VCaP (cell line): ENCODE data around the gene CTNND1.

ENCODE experiments used
- H3K27ac ChIP-seq: fragments of 450-650 bp; 2 replicates; pipeline ENCODE4 v1.5.1; 2017
- CTCF ChIP-seq: fragments of 450-650 bp; conservative IDR thresholded peaks from 2 replicates; pipeline ENCODE4 v1.5.1; 2017; ENCODE audit warnings: mild to moderate bottlenecking, moderate library complexity

The CTNND1 gene

DNA sequence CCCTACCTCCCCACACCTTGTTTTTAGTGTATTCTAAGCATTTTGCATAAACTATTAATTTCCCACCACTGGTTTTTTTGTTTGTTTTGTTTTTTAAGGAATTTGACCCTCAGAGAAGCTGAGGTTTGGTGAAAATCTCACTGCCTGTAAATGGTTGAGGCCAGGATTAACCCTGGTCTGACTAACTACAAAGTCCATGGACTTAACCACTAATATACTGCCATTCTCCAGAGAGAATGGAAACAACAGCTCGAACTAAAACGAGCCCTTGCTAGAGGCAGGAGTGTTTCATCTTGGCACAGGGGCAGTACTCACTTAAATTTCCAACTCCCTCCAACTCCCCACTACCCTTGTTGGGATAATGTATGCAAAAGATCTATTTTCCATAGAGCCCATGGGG, 3.0 kb downstream of the CTNND1 start:
- peak overlapping the region; percentile 94 for H3K27ac ChIP-seq
- TF ChIP-seq CTCF = no peak

GRCh38 chr11:57764972-57765371, 3.4 kb downstream of the CTNND1 start:
- peak overlapping the region; percentile 94 for H3K27ac ChIP-seq
- TF ChIP-seq CTCF = no peak

GRCh38 chr11:57770793-57771192, 9.2 kb downstream of the CTNND1 start:
- no peak for TF ChIP-seq CTCF
- H3K27ac ChIP-seq = no peak overlapping the region

DNA sequence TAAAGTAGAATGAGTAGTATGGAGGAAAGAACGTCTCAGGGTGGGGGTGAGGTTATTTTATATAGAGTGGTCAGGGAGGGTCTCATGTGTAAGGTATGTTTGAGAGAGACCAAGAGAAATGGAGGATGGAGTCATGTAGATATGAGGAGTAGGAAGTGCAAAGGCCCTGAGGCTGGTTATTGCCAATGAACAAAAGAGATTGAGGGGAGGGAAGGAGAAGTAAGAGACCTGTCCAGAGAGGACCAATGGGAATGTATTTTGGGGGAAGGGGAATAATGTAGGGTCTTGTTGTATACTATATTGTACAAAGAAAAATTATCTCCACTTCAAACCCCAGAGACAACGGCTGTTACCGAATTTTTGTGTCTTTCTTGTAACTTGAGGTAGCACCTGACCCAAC, 9.8 kb downstream of the CTNND1 start:
- no peak overlapping the region; the same call in 1 of the 2 replicates for H3K27ac ChIP-seq
- TF ChIP-seq CTCF = no peak

DNA sequence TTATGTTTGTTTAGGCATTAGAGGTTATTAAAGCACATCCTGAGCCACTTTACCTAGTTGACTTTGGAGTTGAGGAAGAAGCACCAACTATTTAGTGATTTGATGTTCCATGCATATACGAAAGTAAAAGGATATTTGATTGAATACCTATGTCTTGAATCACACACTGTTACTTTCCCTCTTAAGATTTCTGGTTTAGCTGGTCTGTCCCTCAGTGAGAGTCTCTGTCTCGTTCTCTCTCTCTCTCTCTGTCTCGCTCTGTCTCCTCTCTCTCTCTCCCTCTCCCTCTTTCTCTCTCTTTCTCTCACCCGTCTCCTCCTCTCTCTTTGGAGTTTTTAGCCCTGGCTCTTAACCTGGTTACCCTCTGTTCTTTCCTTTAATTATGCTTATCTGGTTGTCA, 11.0 kb downstream of the CTNND1 start:
- TF ChIP-seq CTCF = no peak
- peak overlapping the region; percentile 34 for H3K27ac ChIP-seq

GRCh38 chr11:57773026-57773598, 11.5 kb downstream of the CTNND1 start:
- no peak overlapping the region for H3K27ac ChIP-seq
- no peak for TF ChIP-seq CTCF

DNA sequence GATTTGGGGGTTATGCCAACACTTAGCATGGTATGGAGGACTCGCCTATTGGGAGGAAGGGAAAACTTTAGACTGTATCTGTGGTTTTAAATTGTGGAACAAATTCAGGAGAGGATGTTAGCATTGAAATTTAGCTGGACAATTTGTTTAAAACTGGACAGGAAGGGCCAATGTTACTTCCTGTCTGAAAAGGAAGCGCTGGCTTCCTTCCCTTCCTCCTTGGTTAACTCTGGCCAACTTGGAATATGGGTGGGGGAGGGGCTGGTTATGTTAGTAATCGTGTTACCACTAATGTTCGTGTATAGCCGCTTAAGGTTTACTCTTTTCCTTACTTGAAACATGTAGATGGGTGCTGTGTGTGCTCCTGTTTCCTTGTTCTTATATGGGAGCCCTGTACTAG, 13.9 kb downstream of the CTNND1 start:
- H3K27ac ChIP-seq = peak overlapping the region; percentile 92
- TF ChIP-seq CTCF = no peak
